Measurements from ENCODE around the gene CHRNE. TPM values are rescaled to one million over a fixed set of nuclear protein-coding genes. Genes with fewer than 3 reads are reported as not detected.

Gene CHRNE
- total and polyA plus RNA-seq, 2 of the 13 experiments (the other 11 are each of a cell fraction or from before 2014, with no cell fraction given) = 0.53 to 0.59 TPM

DNA sequence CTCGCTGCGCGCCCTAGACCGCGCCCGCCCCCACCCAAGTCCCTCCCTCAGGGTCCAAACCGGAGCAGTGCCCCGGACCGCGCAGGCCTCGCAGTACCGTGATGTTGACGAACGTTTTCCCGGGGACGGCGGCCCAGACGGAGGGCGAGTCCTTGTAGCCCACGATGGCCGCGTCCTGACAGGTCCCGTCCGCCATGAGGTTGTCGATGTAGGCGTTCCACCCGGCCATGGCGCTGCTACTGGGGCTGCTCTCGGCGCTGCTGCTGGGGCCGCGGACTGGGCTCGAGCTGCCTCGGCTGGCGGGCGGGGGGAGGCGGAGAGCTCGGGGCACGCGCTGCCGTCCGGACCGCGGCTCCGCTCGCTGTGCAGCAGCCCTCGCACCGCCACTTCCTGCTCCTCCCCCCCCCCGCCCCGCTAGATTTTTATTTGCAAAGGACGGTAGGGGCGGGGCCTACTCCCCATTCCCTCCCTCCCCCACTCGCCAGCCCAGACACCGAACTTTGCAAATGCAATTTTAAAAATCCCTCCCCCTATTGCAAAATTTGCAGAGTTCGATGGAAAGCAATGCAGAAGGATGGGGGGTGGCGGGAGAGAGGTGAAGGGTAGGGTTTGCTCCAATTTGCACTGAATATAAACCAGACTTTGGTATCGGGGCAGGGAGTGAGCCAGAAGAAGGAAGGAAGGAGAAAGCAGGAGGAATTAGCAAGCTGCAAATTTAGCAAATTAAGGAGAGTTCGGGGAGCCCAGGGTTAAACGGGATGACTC, 45.5 kb upstream of the CHRNE start, which contains the start of gene PFN1 (continued):
- TF ChIP-seq, protein P1, sequence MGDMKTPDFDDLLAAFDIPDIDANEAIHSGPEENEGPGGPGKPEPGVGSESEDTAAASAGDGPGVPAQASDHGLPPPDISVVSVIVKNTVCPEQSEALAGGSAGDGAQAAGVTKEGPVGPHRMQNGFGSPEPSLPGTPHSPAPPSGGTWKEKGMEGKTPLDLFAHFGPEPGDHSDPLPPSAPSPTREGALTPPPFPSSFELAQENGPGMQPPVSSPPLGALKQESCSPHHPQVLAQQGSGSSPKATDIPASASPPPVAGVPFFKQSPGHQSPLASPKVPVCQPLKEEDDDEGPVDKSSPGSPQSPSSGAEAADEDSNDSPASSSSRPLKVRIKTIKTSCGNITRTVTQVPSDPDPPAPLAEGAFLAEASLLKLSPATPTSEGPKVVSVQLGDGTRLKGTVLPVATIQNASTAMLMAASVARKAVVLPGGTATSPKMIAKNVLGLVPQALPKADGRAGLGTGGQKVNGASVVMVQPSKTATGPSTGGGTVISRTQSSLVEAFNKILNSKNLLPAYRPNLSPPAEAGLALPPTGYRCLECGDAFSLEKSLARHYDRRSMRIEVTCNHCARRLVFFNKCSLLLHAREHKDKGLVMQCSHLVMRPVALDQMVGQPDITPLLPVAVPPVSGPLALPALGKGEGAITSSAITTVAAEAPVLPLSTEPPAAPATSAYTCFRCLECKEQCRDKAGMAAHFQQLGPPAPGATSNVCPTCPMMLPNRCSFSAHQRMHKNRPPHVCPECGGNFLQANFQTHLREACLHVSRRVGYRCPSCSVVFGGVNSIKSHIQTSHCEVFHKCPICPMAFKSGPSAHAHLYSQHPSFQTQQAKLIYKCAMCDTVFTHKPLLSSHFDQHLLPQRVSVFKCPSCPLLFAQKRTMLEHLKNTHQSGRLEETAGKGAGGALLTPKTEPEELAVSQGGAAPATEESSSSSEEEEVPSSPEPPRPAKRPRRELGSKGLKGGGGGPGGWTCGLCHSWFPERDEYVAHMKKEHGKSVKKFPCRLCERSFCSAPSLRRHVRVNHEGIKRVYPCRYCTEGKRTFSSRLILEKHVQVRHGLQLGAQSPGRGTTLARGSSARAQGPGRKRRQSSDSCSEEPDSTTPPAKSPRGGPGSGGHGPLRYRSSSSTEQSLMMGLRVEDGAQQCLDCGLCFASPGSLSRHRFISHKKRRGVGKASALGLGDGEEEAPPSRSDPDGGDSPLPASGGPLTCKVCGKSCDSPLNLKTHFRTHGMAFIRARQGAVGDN (CRISPR knock-in tag; IDR thresholded peaks at IDR 0.05) = peak; percentile 66
- TF ChIP-seq RBAK (CRISPR knock-in tag; IDR thresholded peaks at IDR 0.05) = no peak
- TF ChIP-seq, protein P2, sequence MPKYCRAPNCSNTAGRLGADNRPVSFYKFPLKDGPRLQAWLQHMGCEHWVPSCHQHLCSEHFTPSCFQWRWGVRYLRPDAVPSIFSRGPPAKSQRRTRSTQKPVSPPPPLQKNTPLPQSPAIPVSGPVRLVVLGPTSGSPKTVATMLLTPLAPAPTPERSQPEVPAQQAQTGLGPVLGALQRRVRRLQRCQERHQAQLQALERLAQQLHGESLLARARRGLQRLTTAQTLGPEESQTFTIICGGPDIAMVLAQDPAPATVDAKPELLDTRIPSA (CRISPR knock-in tag; IDR thresholded peaks at IDR 0.05; ENCODE audit: borderline replicate concordance) = 0 out of 2 replicates have a peak, but pooled peaks have one; percentile 44
- TF ChIP-seq ZBTB1 (CRISPR knock-in tag; IDR thresholded peaks at IDR 0.05; ENCODE audit: borderline replicate concordance) = no peak
- peak; percentile 54; the same call in 1 of the 2 replicates for TF ChIP-seq ZNF746 (CRISPR knock-in tag; IDR thresholded peaks at IDR 0.05)
- TF ChIP-seq, protein P3, sequence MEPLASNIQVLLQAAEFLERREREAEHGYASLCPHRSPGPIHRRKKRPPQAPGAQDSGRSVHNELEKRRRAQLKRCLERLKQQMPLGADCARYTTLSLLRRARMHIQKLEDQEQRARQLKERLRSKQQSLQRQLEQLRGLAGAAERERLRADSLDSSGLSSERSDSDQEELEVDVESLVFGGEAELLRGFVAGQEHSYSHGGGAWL (CRISPR knock-in tag; IDR thresholded peaks at IDR 0.05) = peak; percentile 57; the same call in 1 of the 2 replicates
- peak; percentile 32; the same call in 1 of the 2 replicates for TF ChIP-seq MTA1 (CRISPR knock-in tag; IDR thresholded peaks at IDR 0.05; ENCODE audit: borderline replicate concordance)
- peak; percentile 87 for TF ChIP-seq ELF3 (CRISPR knock-in tag; IDR thresholded peaks at IDR 0.05)
- TF ChIP-seq ZNF709 (CRISPR knock-in tag; IDR thresholded peaks at IDR 0.05) = peak; percentile 85; the same call in 1 of the 2 replicates
- peak; percentile 76; the same call in 1 of the 2 replicates for TF ChIP-seq ZNF790 (CRISPR knock-in tag; IDR thresholded peaks at IDR 0.05; ENCODE audit: borderline replicate concordance)
- 0 out of 2 replicates have a peak, but pooled peaks have one; percentile 10 for TF ChIP-seq CHCHD3 (CRISPR knock-in tag; IDR thresholded peaks at IDR 0.05)
- TF ChIP-seq HNF4G (IDR thresholded peaks at IDR 0.05; ENCODE audit: borderline replicate concordance, low read depth, low read length) = no peak; the same call in 1 of the 2 replicates
- TF ChIP-seq HNF4G (CRISPR knock-in tag; IDR thresholded peaks at IDR 0.05; ENCODE audit: borderline replicate concordance, low read depth) = peak; percentile 32; the same call in 1 of the 2 replicates
- TF ChIP-seq, protein P4, sequence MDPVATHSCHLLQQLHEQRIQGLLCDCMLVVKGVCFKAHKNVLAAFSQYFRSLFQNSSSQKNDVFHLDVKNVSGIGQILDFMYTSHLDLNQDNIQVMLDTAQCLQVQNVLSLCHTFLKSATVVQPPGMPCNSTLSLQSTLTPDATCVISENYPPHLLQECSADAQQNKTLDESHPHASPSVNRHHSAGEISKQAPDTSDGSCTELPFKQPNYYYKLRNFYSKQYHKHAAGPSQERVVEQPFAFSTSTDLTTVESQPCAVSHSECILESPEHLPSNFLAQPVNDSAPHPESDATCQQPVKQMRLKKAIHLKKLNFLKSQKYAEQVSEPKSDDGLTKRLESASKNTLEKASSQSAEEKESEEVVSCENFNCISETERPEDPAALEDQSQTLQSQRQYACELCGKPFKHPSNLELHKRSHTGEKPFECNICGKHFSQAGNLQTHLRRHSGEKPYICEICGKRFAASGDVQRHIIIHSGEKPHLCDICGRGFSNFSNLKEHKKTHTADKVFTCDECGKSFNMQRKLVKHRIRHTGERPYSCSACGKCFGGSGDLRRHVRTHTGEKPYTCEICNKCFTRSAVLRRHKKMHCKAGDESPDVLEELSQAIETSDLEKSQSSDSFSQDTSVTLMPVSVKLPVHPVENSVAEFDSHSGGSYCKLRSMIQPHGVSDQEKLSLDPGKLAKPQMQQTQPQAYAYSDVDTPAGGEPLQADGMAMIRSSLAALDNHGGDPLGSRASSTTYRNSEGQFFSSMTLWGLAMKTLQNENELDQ (CRISPR knock-in tag; IDR thresholded peaks at IDR 0.05; ENCODE audit: borderline replicate concordance) = no peak
- TF ChIP-seq TEAD3 (CRISPR knock-in tag; optimal IDR thresholded peaks at IDR 0.05; ENCODE audit: borderline replicate concordance) = peak; percentile 0
- TF ChIP-seq, protein P5, sequence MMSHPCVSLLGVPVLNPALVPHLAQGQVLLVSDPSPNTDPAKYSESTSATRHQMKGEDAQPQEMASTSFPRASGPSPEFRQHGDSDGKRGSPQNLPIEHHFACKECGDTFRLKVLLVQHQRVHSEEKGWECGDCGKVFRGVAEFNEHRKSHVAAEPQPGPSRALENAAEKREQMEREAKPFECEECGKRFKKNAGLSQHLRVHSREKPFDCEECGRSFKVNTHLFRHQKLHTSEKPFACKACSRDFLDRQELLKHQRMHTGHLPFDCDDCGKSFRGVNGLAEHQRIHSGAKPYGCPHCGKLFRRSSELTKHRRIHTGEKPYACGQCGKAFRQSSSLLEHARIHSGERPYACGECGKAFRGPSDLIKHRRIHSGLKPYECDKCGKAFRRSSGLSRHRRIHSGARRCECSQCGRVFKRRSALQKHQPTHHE (CRISPR knock-in tag; IDR thresholded peaks at IDR 0.05; ENCODE audit: borderline replicate concordance) = peak; percentile 58; the same call in 1 of the 2 replicates
- TF ChIP-seq, protein P6, sequence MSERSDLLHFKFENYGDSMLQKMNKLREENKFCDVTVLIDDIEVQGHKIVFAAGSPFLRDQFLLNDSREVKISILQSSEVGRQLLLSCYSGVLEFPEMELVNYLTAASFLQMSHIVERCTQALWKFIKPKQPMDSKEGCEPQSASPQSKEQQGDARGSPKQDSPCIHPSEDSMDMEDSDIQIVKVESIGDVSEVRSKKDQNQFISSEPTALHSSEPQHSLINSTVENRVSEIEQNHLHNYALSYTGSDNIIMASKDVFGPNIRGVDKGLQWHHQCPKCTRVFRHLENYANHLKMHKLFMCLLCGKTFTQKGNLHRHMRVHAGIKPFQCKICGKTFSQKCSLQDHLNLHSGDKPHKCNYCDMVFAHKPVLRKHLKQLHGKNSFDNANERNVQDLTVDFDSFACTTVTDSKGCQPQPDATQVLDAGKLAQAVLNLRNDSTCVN (CRISPR knock-in tag; IDR thresholded peaks at IDR 0.05; ENCODE audit: borderline replicate concordance) = peak; percentile 40; the same call in 1 of the 2 replicates
